NCI-H345 treated with DMSO at 0.1 percent for 48 hours (cell line): ENCODE data around the gene MYBL2.
A peak's percentile ranks its signal among the peaks of the same experiment; 100 is the strongest.
"Not testable (repeated sequence)": the region's sequence is repeated elsewhere in the genome, so short reads cannot be mapped to it uniquely, and the experiment has no call there.

Experiments
- DNase-seq: peaks from one replicate; lab custom pipeline; 2025; ENCODE audit not compliant: unreplicated experiment; lab: John Stamatoyannopoulos, UW

Gene MYBL2

DNA sequence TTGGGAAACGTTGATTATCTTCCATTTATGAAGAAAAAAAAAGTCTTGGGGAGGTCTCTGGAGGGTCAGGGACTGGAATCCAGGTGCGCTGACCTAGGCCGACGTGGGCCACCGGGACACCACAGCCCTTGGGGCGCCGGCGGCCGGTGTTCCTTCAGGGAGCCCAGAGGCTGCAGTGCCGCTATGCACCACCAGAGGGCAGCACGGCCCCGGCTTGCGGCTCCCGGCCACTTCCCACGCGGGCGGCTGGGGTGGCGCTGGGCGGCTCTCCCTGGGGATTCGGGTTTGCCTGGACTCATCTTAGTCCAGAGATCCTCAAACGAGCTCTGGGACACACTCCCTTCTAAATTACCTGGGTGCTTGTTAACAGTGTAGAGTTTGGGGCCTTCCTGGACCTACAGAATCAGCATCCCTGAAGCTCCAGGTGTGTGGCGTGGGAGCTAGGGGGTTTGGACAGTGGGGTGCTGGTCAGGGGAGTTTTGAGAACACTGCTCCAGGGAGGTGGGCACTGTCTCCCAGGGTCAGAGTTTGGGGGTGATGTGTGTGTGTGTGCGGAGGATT, 82.9 kb downstream of the MYBL2 start:
- peak; percentile 56 for DNase-seq

DNA sequence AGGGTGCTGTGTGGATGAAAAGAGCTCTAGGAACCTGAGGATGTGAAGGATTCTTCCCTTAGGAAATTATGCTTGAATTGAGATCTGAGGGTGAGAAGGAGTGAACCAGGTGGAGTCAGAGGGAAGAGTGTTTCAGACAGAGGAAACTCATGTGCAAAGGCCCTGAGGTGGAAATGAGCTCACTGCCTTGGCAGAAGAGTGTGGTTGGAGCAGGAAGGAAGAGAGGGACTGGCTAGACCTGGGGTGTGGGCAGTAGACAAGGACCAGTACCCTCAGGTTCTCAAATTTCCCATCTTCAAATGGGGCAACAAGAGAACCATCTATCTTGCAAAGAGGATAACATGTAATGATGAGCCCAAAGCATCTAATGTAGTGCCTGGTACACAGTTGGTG, 83.9 kb downstream of the MYBL2 start:
- DNase-seq: no peak

DNA sequence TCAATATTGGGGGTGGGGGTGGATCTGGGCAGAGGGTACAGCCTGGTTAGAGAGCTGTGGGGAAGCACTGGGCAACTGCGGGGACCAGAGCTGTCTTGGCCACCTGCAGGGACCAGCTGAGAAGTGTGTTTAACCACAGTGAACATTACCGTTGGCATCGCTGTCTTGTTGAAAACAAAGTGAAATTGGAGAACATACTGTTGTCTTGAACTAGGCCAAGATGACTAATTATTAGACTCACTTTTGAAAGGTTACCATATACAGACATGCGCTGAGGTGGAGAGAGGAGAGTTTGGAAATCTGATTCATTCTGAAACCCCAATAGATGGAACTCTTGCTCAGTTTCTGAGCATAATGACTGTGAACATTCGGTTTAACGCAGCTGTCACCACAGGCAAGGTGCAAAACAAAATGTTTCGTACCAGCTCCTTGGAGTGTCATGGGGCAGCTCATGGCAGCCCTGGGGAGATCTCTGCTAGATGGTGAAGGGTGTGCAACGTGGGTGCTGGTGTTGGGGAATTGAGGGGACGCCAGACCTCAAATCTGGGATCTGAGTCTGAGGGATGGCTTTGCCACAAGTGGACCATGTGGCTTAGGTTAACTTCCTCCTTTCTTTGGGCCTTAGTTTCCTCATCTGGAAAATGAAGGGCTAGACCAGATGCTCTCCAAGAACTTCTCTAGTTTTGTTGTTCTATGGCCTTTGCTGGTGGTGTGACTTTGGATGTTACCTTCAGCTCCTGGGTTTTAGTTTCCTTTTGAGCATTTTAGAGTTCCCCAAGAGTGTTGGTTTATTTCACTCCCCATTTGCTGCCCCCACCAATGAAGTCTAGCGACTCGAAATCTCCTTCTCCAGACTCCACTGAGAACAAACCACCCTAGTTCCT, 84.5 kb downstream of the MYBL2 start:
- no peak for DNase-seq

DNA sequence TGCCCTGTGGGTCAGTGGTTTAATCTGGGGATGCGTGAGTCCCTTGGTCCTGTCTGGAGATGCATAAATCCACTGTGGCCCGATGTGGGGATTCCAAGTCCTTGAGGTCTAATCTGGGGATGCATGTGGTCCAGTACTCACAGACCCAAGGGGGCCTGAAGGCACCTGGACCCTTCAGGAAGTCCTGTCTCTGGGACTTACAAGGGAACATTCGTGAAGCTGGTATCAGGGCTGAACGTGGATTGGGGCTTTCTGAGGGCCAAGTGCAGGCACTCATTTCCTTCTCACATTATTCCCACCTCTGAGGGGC, 85.1 kb downstream of the MYBL2 start:
- DNase-seq: no peak

DNA sequence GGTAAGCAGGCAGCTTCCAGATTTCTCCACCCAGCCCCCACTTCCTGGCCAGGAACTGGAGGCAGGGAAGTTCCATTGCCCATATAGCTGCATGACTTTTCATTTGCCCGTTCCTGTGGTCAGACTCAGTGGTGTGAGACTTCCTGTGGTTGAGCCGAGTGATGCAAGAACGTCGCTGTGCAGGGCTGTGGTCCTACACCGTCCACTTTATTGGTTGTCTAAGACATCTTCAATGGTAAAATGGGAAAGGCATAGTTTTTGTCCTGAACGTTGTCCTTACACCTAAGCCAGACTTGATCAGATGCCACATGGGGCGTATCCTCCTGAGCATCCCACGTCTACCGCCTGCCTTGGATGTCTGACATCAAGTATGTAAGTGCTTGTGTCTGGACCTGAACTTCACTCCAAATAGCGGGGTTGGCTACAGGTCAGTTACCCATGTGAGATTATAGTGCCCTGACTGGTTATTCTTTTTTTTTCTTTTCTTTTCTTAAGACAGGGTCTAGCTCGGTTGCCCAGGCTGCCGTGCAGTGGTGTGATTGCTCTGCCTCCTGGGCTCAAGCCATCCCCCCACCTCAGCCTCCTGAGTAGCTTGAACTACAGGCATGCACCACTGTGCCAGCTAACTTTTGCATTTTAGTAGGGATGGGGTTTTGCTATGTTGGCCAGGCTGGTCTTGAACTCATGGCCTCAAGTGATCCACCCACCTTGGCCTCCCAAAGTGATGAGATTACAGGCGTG, 85.8 kb downstream of the MYBL2 start:
- DNase-seq: no peak

DNA sequence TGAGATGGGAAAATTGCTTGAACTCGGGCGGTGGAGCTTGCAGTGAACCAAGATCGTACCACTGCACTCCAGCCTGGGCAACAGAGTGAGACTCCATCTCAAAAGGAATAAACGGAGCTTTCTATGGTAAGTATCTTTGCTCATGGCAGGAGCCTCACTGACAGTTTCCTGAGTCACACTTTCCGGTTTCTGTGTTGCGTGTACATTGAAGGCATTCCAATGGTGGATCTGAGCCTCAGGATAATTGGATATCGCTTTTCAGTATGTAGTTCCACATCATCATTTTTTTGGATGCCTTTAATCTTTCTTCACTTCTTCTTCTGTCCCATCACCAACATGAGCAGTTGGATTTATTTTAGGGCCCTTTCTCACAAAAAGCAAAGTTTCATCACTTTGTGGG, 88.5 kb downstream of the MYBL2 start:
- DNase-seq: no peak

DNA sequence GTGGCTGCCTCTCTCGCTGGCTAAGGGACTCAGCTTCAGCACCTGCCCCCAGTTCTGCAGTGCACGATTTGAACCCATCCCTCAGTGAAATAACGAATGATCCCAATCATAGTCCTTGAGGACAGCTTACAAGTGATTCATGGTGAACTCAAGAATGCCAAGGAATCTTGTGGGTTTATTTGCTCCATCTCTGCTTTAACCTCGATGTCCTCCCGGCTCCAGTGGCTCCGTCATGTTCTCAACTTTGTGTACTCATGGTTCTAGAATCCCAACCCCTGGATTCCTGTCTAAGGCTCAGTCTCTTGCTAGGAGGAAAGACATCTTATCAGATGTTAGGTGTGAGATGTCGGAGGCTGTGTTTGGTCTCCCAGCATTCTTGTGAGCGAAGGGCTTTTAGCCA, 88.9 kb downstream of the MYBL2 start:
- no peak for DNase-seq

DNA sequence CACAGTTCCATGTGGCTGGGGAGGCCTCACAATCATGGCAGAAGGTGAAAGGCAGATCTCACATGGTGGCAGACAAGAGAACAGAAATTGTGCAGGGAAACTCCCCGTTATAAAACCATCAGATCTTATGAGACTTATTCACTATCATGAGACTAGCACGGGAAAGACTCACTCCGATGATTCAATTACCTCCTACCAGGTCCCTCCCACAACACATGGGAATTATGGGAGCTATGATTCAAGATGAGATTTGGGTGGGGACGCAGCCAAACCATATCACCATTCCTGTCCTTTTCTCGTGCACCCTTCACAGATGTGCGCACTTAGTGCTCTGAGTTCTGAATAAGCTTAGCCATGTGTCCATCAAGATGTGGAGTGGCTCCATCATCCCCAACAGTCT, 91.0 kb downstream of the MYBL2 start:
- DNase-seq: not testable (repeated sequence)

DNA sequence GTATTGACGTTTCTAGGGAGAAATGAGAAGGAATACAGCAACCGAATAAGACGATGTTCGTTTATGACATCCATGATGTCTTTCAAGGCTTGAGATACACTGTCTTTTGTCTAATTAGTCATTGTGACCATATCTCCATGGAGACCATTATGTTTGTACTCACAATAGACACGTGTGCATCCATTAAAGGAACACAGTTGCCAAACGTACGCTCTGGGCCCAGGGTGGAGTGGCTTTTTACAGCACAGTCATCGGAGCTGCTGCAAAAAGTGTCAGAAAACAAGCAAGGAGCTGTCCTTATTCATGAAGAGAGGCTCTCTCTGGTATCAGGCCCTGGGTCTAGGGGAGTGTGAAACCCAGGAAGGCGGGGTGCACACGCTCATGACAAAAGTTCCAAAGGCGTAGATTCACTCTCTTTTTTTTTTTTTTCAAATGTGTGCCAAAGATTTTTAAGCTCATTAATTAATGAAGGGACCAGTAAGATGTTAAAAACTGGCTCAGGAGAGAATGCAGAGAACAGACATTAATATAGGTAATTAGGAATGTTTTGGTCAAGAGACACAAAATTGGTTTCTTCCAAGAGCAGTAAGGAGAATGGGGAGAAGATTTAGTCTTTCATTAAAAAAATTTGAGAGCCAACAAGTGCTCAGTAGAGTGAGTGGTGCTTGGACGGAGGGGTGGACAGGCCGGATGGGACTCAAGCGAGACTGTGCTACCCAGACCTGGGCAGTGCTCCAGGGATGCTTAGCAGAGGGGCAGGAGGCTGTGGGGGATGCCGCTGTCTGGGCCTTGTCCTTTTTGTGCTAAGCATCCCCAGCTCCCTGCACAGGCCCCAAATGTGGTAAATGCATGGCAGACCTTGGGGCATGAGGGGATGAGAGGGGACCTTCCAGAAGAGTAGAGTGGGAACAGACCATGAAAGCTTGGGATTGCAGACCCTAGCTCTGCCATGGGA, 94.7 kb downstream of the MYBL2 start:
- DNase-seq: no peak

DNA sequence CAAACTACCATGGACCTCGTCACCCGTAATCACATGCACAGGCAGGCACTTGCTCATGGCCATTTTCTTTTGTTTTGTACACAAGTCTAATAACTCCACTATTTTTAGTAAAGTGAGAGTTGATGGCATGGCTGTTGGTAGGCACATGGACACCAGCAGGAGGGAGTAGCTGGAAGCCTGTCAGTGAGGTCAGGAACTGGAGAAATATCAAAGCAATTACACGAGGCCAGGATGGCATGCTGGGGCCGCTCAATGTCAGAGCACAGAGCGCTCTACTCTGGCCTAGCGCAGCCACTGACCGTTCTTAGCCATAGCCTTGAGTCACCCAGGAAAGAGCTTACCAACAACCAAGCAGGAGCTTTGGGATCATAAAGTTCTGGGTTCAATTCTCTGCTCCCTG, 96.0 kb downstream of the MYBL2 start:
- no peak for DNase-seq

DNA sequence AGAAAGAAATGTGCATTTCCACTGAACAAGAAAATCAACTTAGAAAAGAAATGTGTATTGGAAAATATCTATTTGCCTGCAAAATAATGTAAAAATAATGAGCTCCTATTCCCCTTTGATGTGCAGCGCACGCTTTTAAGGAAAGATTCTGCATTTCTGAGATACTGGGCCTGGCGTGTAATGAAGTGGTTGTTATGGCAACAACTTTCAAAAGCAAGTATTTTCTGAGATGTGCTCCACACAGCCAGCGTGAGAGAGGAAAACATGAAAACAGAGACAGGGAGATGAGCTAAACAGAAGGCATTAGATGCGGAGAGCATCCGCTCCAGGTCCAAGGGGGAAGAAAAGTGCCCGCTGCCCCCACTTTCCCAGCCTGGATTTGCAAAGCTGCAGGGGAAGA, 99.0 kb downstream of the MYBL2 start:
- no peak for DNase-seq
